Measurements from ENCODE around the gene KTN1.

The KTN1 gene

DNA sequence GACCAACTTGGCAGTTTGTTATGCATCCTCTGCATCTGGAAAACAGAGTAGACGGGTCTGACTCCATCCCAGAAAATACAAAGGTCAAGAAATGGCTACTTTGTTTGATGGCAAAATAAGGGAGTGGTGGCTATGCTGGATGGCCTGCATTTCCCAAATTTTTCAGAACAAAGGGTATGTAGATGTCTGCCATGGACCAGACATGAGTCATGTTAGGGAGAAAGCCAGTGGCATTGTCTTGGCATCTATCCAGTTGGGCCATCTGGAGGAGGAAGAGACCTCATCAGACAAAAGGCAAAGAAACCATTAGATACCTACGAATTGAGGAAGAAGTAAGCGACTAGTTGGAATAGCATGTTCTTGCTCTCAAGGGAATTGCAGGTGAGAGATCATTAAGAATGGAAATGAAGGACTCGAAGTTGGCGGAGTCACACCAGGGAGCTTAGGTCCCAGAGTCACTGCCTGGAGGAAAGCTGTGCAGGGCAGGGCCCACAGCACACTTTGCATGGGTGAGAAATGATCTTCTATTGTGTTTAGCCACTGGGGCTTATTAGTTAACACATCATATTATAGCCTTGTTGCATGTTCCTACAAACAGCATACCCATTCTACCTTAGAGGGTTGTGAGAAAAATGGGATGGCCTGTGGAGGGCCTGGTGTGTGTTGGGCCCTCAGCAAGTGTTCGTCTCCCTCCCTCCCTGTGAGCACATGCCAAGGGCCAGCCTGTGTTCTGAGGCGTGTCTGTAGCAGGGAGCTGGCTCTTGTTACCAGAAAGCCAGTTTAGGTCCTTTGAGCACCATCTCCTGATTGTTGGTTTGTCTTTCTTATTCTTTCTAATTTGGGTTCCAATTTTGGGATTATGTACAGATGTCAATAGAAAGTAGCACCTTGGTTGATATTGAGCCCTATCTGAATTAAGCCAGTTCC, 119.4 kb downstream of the KTN1 start:
- TF ChIP-seq, protein P1, sequence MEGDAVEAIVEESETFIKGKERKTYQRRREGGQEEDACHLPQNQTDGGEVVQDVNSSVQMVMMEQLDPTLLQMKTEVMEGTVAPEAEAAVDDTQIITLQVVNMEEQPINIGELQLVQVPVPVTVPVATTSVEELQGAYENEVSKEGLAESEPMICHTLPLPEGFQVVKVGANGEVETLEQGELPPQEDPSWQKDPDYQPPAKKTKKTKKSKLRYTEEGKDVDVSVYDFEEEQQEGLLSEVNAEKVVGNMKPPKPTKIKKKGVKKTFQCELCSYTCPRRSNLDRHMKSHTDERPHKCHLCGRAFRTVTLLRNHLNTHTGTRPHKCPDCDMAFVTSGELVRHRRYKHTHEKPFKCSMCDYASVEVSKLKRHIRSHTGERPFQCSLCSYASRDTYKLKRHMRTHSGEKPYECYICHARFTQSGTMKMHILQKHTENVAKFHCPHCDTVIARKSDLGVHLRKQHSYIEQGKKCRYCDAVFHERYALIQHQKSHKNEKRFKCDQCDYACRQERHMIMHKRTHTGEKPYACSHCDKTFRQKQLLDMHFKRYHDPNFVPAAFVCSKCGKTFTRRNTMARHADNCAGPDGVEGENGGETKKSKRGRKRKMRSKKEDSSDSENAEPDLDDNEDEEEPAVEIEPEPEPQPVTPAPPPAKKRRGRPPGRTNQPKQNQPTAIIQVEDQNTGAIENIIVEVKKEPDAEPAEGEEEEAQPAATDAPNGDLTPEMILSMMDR (IDR thresholded peaks at IDR 0.05): no peak

DNA sequence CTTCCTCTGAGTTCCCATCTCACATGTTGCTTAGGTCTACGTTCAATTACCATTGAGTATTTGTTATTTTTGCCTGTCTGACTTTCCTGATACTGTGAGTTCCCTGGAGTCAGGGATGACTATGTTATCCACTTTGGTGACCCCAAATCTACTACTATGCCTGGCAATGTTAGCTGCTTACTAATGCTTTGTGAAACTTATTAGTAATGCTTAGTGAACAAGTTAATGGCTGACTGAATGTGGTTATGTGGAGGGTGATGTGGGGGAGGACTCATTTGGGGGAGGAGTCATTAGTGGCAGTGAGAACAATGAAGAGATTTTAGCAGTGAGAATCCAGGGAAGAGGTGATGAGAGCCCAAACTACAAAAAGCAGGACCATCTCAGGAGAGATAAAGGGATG, 121.6 kb downstream of the KTN1 start:
- TF ChIP-seq, protein P1 (IDR thresholded peaks at IDR 0.05): no peak

DNA sequence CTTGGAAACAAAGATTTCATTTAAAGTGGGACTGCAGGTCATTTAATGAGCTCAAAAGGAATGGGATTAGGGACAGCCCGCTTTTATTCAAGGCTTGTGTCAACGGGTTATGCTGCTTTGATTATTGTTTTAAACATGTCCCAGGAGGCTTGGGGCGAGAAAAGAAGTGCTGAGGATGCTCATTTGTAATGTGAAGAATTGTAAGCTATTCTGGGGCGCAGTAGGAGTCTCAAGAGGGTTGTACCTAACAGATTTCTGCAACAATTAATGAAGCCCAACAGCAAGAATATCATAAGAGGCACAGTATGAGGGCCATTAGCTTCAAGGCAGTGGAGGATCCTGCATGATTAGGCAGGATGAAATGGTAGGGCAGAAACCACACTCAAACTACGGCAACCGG, 122.5 kb downstream of the KTN1 start:
- TF ChIP-seq, protein P1 (IDR thresholded peaks at IDR 0.05): no peak

DNA sequence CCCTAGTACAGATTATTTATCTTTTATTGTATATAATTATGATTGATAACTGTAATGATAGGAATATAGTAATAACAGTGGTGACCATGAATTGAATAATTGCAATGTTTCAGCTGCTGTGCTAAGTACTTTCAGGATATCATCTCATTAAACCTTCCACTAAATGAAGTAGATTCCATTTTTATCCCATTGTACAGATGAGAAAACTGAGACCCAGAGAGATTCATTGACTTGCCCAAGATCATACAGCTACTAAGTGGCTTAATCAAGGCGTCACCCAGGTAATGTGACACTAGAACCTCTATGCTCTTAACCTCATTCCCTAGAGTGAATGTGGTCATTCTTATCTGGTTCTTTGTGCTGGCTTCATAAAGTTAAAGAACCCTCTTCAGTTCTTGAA, 124.6 kb downstream of the KTN1 start:
- TF ChIP-seq, protein P1 (IDR thresholded peaks at IDR 0.05): no peak

DNA sequence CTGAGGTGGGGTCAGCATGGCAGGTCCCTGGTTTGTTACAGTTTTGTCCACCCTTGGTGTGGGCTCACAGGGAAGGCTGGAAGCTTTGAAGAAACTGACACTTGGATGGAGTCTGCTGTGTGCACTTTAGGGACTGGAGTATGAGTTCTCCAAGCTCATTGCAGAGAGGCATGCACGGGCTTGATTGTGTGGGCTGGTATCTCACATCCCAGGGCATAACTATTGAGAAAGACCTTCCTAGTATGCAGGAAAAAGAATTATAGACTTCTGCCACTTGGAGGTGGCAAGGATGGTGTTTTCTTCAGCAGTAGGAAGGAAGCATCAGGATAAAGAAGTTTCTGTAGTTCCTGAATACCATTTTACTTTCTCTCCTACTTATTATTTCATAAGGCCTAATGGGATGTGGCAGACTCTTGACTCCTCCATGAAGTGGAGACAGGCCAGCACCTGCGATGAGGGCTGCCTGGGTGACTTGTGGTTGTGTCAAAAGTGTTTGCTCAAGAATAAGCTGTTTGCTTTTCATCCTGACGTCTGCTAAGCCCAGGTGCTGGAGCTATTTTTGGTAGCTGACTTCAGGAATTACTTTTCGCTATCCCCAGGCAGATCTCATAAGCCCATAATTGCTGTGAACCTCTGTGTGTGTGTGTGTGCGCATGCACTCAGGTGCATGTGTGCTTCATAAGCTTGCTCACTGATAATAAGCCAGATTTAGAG, 125.8 kb downstream of the KTN1 start:
- TF ChIP-seq, protein P1 (IDR thresholded peaks at IDR 0.05): no peak

DNA sequence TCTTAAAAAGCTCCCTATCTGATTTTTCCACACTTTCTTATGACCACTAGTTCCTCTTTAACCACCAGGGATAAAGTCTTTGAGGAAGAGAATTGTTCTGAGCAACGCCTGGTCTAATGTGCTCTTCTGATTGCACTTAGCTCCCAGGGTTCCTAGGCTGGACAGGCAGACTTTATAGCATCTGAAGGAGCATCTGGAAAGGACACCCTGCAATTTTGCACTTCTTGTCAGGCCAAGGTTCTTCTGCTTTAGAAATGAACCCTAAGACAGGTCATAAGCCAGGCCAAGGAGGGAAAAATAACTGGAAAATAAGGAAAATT, 126.3 kb downstream of the KTN1 start:
- TF ChIP-seq, protein P1 (IDR thresholded peaks at IDR 0.05): no peak

DNA sequence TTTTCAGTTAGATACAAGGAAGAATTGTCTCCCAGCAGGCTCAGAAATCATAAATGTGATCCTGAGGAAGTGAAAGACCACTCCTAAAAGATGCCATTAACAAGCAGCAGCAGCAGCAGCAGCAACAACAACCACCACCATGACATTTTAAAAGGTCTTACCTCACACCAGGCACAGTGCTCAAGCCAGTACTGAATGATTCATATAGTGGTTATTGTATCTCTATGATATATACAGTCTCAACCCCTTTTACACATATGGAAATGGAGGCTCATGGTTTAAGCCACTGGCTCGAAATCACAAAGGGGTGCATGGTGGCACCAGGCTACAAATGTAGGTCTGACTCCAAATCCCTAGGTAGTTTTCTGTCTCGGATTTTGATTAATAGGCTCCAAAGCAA, 126.9 kb downstream of the KTN1 start:
- TF ChIP-seq, protein P1 (IDR thresholded peaks at IDR 0.05): no peak

All from LNCAP (cell line).